Spleen (tissue), 11 donors: ENCODE measurements around the gene FLYWCH1. TPM values are rescaled to one million over a fixed set of nuclear protein-coding genes. Genes with fewer than 3 reads are reported as not detected.

Experiments used
- DNase-seq: peaks from one replicate; pipeline ENCODE4 v3.0.0-alpha.2; 2020
- H3K27ac ChIP-seq, 8 donors: fragments of 200-600 bp; sonication (generic) in 7 of 8; 1 replicate in 4 of 8; 2 replicates in 4 of 8; pipeline versions ENCODE4 v1.5.0 to v1.8.0; 2016 to 2021; ENCODE audit warnings: inconsistent platforms in 4 of 8, mild to moderate bottlenecking in 4 of 8, moderate library complexity in 1 of 8
- H3K27me3 ChIP-seq, 7 donors: fragments of 200-600 bp; sonication (generic) in 6 of 7; replicated peaks in 1 of 7; 1 replicate in 4 of 7; 2 replicates in 3 of 7; pipeline versions ENCODE4 v1.5.0 to v1.8.0; 2016 to 2021; ENCODE audit warnings: inconsistent platforms in 3 of 7, mild to moderate bottlenecking in 1 of 7
- H3K36me3 ChIP-seq, 6 donors: fragments of 200-600 bp; sonication (generic) in 5 of 6; 1 replicate in 4 of 6; 2 replicates in 2 of 6; pipeline versions ENCODE4 v1.5.0 to v1.8.0; 2016 to 2021; ENCODE audit warnings: inconsistent platforms in 2 of 6
- H3K4me1 ChIP-seq, 6 donors: fragments of 200-600 bp; sonication (generic) in 5 of 6; 1 replicate in 3 of 6; 2 replicates in 3 of 6; pipeline versions ENCODE4 v1.5.0 to v1.8.0; 2016 to 2021; ENCODE audit warnings: inconsistent platforms in 3 of 6
- H3K4me3 ChIP-seq, 8 donors: fragments of 200-600 bp; sonication (generic) in 7 of 8; 1 replicate in 4 of 8; 2 replicates in 4 of 8; pipeline versions ENCODE4 v1.5.0 to v1.8.0; 2016 to 2021; ENCODE audit warnings: inconsistent platforms in 4 of 8, mild to moderate bottlenecking in 4 of 8, moderate library complexity in 2 of 8
- H3K9me3 ChIP-seq, 8 donors: fragments of 200-600 bp; sonication (generic) in 7 of 8; 1 replicate in 4 of 8; 2 replicates in 4 of 8; pipeline versions ENCODE4 v1.5.0 to v1.8.0; 2016 to 2021; ENCODE audit warnings: inconsistent platforms in 4 of 8
- CTCF ChIP-seq, 11 experiments: fragments of 200-600 bp in 7 of 11; fragments of 450-650 bp in 4 of 11; sonication (generic) in 4 of 11; IDR thresholded peaks in 8 of 11; conservative IDR thresholded peaks in 3 of 11; 1 replicate in 7 of 11; 2 replicates in 4 of 11; pipeline versions ENCODE4 v1.4.0 to v1.8.0; 2016 to 2021; ENCODE audit warnings: antibody characterized with exemption in 11 of 11, inconsistent platforms in 4 of 11, mild to moderate bottlenecking in 1 of 11
- POLR2A ChIP-seq, 3 donors: fragments of 450-650 bp; IDR thresholded peaks; one replicate each; pipeline ENCODE4 v1.5.1; 2017; ENCODE audit warnings: antibody characterized with exemption in 3 of 3, mild to moderate bottlenecking in 1 of 3
- POLR2AphosphoS5 ChIP-seq, 3 donors: sonication (generic); formaldehyde crosslinking; IDR thresholded peaks; one replicate each; pipeline ENCODE4 v1.5.1; 2017; ENCODE audit warnings: antibody characterized with exemption in 3 of 3
- WGBS, 5 donors: extraction: QIAGEN DNeasy Blood & Tissue Kit in 3 of 5; methylation state at CpG; one replicate each; pipeline versions ENCODE4 v1.1.5 to v1.1.7; 2013 to 2018; 5-methylcytosine and 5-hydroxymethylcytosine counted together
- intact Hi-C: fragments of 100-400 bp; cut with DNase I; formaldehyde crosslinking; loops from one replicate; pipeline ENCODE4 v1.15.0; 2023; ENCODE audit warnings: low total_unique reads
- polyA plus RNA-seq, 3 donors: library from polyadenylated mRNA; stranded (reverse); fragments of 200-250 nt; gene quantifications; one replicate each; pipeline ENCODE4 v1.2.1, GENCODE V29; 2013
- total RNA-seq, 7 donors: library from RNA; depleted of rRNA in 3 of 7; stranded (reverse); fragments of >200 nt in 3 of 7; fragmentation: NEBNext Ultra II Directional in 4 of 7; extraction: Animal tissue kit (Norgen Biotek cat#: 25700) in 4 of 7; gene quantifications; one replicate each; pipeline versions ENCODE4 v1.1.0 to v1.2.1, GENCODE V29; 2016 to 2021
- donor health status: healthy with polysubstance abuse.
- donor health status: DM: no; HTN: no; CAD: no; lungs with moderate emphysema.
- donor health status: DM: no; HTN: no; CAD: no.
- donor health status: Bipolar disorder and iron deficiency.
- donor health status: healthy.
- donor health status: DM: no; HTN: no; CAD: no.
- donor health status: DM: yes; HTN: yes; CAD: no.

FLYWCH1 gene
- total and polyA plus RNA-seq, 10 donors, result 14.0 to 79.3 (median 53.1) TPM

GRCh38 chr16:2986623-2987188 is 75.0 kb downstream of the FLYWCH1 start:
- no peak overlapping the region for H3K4me3 ChIP-seq
- no peak for DNase-seq
- peaks cover 8 to 39% (median 16%) of the 10 kb centered on the region in 6 donors for H3K4me1 ChIP-seq
- intact Hi-C loops, result no loop called here
- no peaks in the 10 kb centered on the region for H3K36me3 ChIP-seq
- no peak overlapping the region for H3K27ac ChIP-seq
- peaks cover 0 to 53% (median 3%) of the 10 kb centered on the region in 7 donors for H3K27me3 ChIP-seq
- 65 to 78% (median 75%) methylated on average over 11 to 17 of the region's 17 CpGs for WGBS, 5 donors
- no peaks in the 10 kb centered on the region for H3K9me3 ChIP-seq
- TF ChIP-seq POLR2A (IDR thresholded peaks at IDR 0.05) (no peak), POLR2AphosphoS5 (IDR thresholded peaks at IDR 0.05) (no peak), CTCF (IDR thresholded peaks at IDR 0.05 in 8 of 11, conservative IDR thresholded peaks at IDR 0.05 in 3 of 11) (no peak)

- H3K27me3 ChIP-seq, result peaks cover 0 to 53% (median 3%) of the 10 kb centered on the region in 7 donors
- H3K27ac ChIP-seq, result no peak overlapping the region
- WGBS, 5 donors, result 77 to 92% (median 90%) methylated on average over 7 to 9 of the region's 9 CpGs
- TF ChIP-seq POLR2A (IDR thresholded peaks at IDR 0.05), result no peak
- no peak for TF ChIP-seq POLR2AphosphoS5 (IDR thresholded peaks at IDR 0.05)
- no peak for TF ChIP-seq CTCF (IDR thresholded peaks at IDR 0.05 in 8 of 11, conservative IDR thresholded peaks at IDR 0.05 in 3 of 11)
- H3K4me1 ChIP-seq, result peaks cover 8 to 36% (median 16%) of the 10 kb centered on the region in 6 donors
- no peaks in the 10 kb centered on the region for H3K36me3 ChIP-seq
- DNase-seq, result no peak
- H3K9me3 ChIP-seq, result no peaks in the 10 kb centered on the region
- intact Hi-C loops, result no loop called here
- H3K4me3 ChIP-seq, result no peak overlapping the region
Measured at GRCh38 chr16:2987286-2987685, 75.6 kb downstream of the FLYWCH1 start.

- Histone ChIP-seq H3K4me3 (no peak overlapping the region), H3K4me1 (peaks cover 8 to 36% (median 16%) of the 10 kb centered on the region in 6 donors), H3K36me3 (no peaks in the 10 kb centered on the region), H3K9me3 (no peaks in the 10 kb centered on the region), H3K27ac (no peak overlapping the region), H3K27me3 (peaks cover 0 to 53% (median 3%) of the 10 kb centered on the region in 7 donors)
- intact Hi-C loops, result no loop called here
- no peak for TF ChIP-seq CTCF (IDR thresholded peaks at IDR 0.05 in 8 of 11, conservative IDR thresholded peaks at IDR 0.05 in 3 of 11)
- no peak for TF ChIP-seq POLR2A (IDR thresholded peaks at IDR 0.05)
- TF ChIP-seq POLR2AphosphoS5 (IDR thresholded peaks at IDR 0.05), result no peak
- DNase-seq, result no peak
- 75 to 89% (median 82%) methylated on average over 6 to 8 of the region's 8 CpGs; no CpG with 5 or more reads in 1 of the 5 donors for whole genome bisulfite sequencing, 5 donors
Measured at GRCh38 chr16:2987833-2988232, 76.1 kb downstream of the FLYWCH1 start.

DNA sequence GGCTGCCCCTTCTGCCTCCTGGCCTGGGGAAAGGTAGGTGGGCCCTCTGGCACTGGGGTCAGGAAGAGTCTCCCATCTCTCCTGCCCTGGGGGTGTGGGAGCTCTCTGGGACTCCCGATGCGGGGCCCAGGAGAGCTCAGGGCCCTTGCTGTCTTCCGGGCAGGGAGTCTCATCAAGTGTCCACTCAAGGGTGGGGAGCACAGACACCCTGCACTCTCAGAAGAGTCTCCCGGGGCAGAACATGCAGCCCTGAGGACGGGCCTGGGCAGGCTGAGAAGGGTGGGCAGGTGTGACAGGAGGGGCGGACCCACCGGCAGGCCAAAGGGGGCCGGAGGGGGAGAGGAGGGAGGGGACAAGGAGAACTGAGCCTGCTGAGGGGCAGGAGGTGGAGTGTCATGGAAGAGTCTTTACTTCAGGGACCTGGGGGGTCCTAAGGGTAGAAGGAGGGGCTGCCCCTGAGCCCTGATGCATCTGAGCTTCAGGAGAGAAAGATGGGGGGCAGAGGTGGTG is 76.9 kb downstream of the FLYWCH1 start:
- Histone ChIP-seq H3K4me1 (peaks cover 3 to 28% (median 9%) of the 10 kb centered on the region in 6 donors), H3K27me3 (peaks cover 0 to 53% (median 3%) of the 10 kb centered on the region in 7 donors), H3K4me3 (no peak overlapping the region), H3K9me3 (no peaks in the 10 kb centered on the region), H3K27ac (no peak overlapping the region), H3K36me3 (no peaks in the 10 kb centered on the region)
- TF ChIP-seq POLR2A (IDR thresholded peaks at IDR 0.05), result no peak
- no peak for TF ChIP-seq POLR2AphosphoS5 (IDR thresholded peaks at IDR 0.05)
- no peak for TF ChIP-seq CTCF (IDR thresholded peaks at IDR 0.05 in 8 of 11, conservative IDR thresholded peaks at IDR 0.05 in 3 of 11)
- intact Hi-C loops, result no loop called here
- 55 to 81% (median 75%) methylated on average over 5 to 8 of the region's 8 CpGs for WGBS, 5 donors
- DNase-seq, result no peak
